ENCODE results near the gene BRWD1. TPM values are rescaled to one million over a fixed set of nuclear protein-coding genes. Genes with fewer than 3 reads are reported as not detected.
A peak's percentile ranks its signal among the peaks of the same experiment; 100 is the strongest.
"Not testable (repeated sequence)": the region's sequence is repeated elsewhere in the genome, so short reads cannot be mapped to it uniquely, and the experiment has no call there.

The BRWD1 gene
- polyA plus RNA-seq, 1 donor from 2014 or later: 246 TPM

- TF ChIP-seq SMC3 (conservative IDR thresholded peaks at IDR 0.05; ENCODE audit: poor library complexity) (peak; percentile 41), RAD21 (conservative IDR thresholded peaks at IDR 0.05) (peak; percentile 36), CTCF (IDR thresholded peaks at IDR 0.05; ENCODE audit: poor library complexity, severe bottlenecking) (peak; percentile 18)
- H3K4me3 ChIP-seq (ENCODE audit: low read length); H3K27me3 ChIP-seq (ENCODE audit: insufficient read depth, low read depth, low read length); H3K79me2 ChIP-seq (replicated peaks; ENCODE audit: insufficient read depth, low read length); H3K9me3 ChIP-seq (ENCODE audit: low read length); H3K36me3 ChIP-seq (ENCODE audit: insufficient read depth, low read length); H2AFZ ChIP-seq (ENCODE audit: low read depth, low read length); H4K20me1 ChIP-seq (ENCODE audit: insufficient read depth); H3K9me2 ChIP-seq (ENCODE audit: insufficient read depth, low read length); H3K4me2 ChIP-seq (ENCODE audit: low read length); H3K9ac ChIP-seq (ENCODE audit: low read length); H3F3A ChIP-seq (ENCODE audit: insufficient read depth, low read length, poor library complexity, severe bottlenecking); H3K27ac ChIP-seq (ENCODE audit: low read length): not testable (repeated sequence)
Observed at GRCh38 chr21:39136138-39136537, 177.3 kb downstream of the BRWD1 start.

- Histone ChIP-seq H4K20me1 (ENCODE audit: insufficient read depth) (no peaks in the 10 kb centered on the region), H3F3A (ENCODE audit: insufficient read depth, low read length, poor library complexity, severe bottlenecking) (no peaks in the 10 kb centered on the region), H3K9me3 (ENCODE audit: low read length) (no peaks in the 10 kb centered on the region), H3K9ac (ENCODE audit: low read length) (no peak overlapping the region), H2AFZ (ENCODE audit: low read depth, low read length) (no peak overlapping the region), H3K27me3 (ENCODE audit: insufficient read depth, low read depth, low read length) (no peaks in the 10 kb centered on the region), H3K4me3 (ENCODE audit: low read length) (no peak overlapping the region), H3K36me3 (ENCODE audit: insufficient read depth, low read length) (no peaks in the 10 kb centered on the region), H3K4me2 (ENCODE audit: low read length) (no peak overlapping the region), H3K79me2 (replicated peaks; ENCODE audit: insufficient read depth, low read length) (no peaks in the 10 kb centered on the region), H3K27ac (ENCODE audit: low read length) (no peak overlapping the region), H3K9me2 (ENCODE audit: insufficient read depth, low read length) (no peaks in the 10 kb centered on the region)
- no peak for TF ChIP-seq REST (IDR thresholded peaks at IDR 0.05; ENCODE audit: borderline replicate concordance)
- no peak for TF ChIP-seq RAD21 (conservative IDR thresholded peaks at IDR 0.05)
- TF ChIP-seq EZH2 (IDR thresholded peaks at IDR 0.05; ENCODE audit: borderline replicate concordance, insufficient read depth, low read length, poor library complexity, severe bottlenecking): no peak
- TF ChIP-seq CTCF (IDR thresholded peaks at IDR 0.05; ENCODE audit: poor library complexity, severe bottlenecking): no peak
- no peak for TF ChIP-seq SMC3 (conservative IDR thresholded peaks at IDR 0.05; ENCODE audit: poor library complexity)
- no peak for TF ChIP-seq TAF1 (IDR thresholded peaks at IDR 0.05; ENCODE audit: low read depth)
Observed at GRCh38 chr21:39134288-39134810, 179.1 kb downstream of the BRWD1 start.

Small RNA genes lying within 50 kb of the gene (small RNA-seq; reads per million reads assigned to genes)
- 0 to 1.2 (median 0) reads per million in 3 experiments for gene RF00019

Other genes with a start within 250 kb of the BRWD1 start
- 44.2 and 45.2 TPM in 2 replicates for gene PSMG1, start 130.2 kb downstream of the BRWD1 start, polyA plus RNA-seq
- 1,995 and 2,070 TPM in 2 replicates for gene HMGN1, start 35.5 kb upstream of the BRWD1 start, polyA plus RNA-seq
- gene LCA5L, start 132.1 kb upstream of the BRWD1 start, polyA plus RNA-seq: 0.09 and 1.1 TPM in 2 replicates
- gene SH3BGR, start 138.3 kb upstream of the BRWD1 start, polyA plus RNA-seq: 5.5 and 13.8 TPM in 2 replicates

All from neural cell (in vitro differentiated cells).